ENCODE data around the gene EXD1.

Gene EXD1

DNA sequence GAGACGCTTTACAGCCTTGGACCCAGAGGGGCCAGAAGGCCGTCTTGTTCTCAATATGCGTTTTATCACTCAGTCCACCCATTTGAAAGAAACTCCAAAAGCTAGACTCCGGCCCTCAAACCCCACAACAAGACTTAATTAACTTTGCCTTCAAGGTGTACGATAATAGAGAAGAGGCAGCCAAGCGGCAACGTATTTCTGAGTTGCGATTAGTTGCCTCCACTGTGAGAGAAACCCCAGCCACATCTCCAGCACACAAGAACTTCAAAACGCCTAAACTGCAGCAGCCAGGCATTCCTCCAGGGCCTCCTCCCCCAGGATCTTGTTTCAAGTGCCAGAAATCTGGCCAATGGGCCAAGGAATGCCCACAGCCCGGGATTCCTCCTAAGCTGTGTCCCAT lies 97.1 kb downstream of the EXD1 start:
- DNase-seq = no peak

Measured in stimulated activated CD4-positive, alpha-beta T cell treated with anti-CD3 and anti-CD28 coated beads, Interleukin-15, amount 100 ng/mL, for 24 hours (primary cell).